Keratinocyte (primary cell): ENCODE data around the gene RNF166. TPM values are rescaled to one million over a fixed set of nuclear protein-coding genes. Genes with fewer than 3 reads are reported as not detected.

Source experiments
- DNase-seq: peaks from one replicate; pipeline ENCODE4 v3.0.0-alpha.2; 2011; ENCODE audit warnings: low read depth, missing footprints, low spot score
- FAIRE-seq: peaks from 2 replicates; lab custom pipeline; 2011; peaks lifted over from hg19 to GRCh38; lab: Jason Lieb, UNC
- H2AFZ ChIP-seq: 2 replicates; pipeline ENCODE4 v1.6.0; 2012; ENCODE audit warnings: low read length, control low read depth, inconsistent platforms; ENCODE audit not compliant: control insufficient read depth
- H3K27ac ChIP-seq: 2 replicates; pipeline ENCODE4 v1.5.1; 2011; ENCODE audit warnings: low read length; ENCODE audit not compliant: control insufficient read depth, insufficient read depth
- H3K27me3 ChIP-seq: 3 replicates; pipeline ENCODE4 v1.6.0; 2011; ENCODE audit warnings: low read length; ENCODE audit not compliant: control insufficient read depth, insufficient read depth; ENCODE audit errors: extremely low read depth
- H3K36me3 ChIP-seq, 2 experiments: 2 replicates in 1 of 2; 3 replicates in 1 of 2; pipeline ENCODE4 v1.5.1; 2011; ENCODE audit warnings: low read length in 2 of 2, mild to moderate bottlenecking in 1 of 2; ENCODE audit not compliant: control insufficient read depth in 2 of 2, insufficient read depth in 2 of 2; ENCODE audit errors: extremely low read depth in 1 of 2
- H3K4me1 ChIP-seq: 3 replicates; pipeline ENCODE4 v1.5.1; 2011; ENCODE audit warnings: low read length; ENCODE audit not compliant: control insufficient read depth, insufficient read depth; ENCODE audit errors: extremely low read depth
- H3K4me2 ChIP-seq: 3 replicates; pipeline ENCODE4 v1.6.0; 2011; ENCODE audit warnings: low read depth, low read length; ENCODE audit not compliant: control insufficient read depth, insufficient read depth; ENCODE audit errors: extremely low read depth
- H3K4me3 ChIP-seq, 3 experiments: fragments of 200-600 bp in 1 of 3; sonication (generic) in 1 of 3; 2 replicates in 2 of 3; 3 replicates in 1 of 3; pipeline ENCODE4 v1.5.1; 2011 to 2016; ENCODE audit warnings: low read length in 3 of 3, mild to moderate bottlenecking in 3 of 3, control low read depth in 2 of 3, inconsistent platforms in 1 of 3, low read depth in 1 of 3, mixed read lengths in 1 of 3, mixed run types in 1 of 3, moderate library complexity in 1 of 3; ENCODE audit not compliant: control insufficient read depth in 2 of 3, insufficient read depth in 2 of 3; ENCODE audit errors: extremely low read depth in 1 of 3
- H3K79me2 ChIP-seq: 2 replicates; pipeline ENCODE4 v1.6.0; 2012; ENCODE audit warnings: low read length; ENCODE audit not compliant: control insufficient read depth, insufficient read depth
- H3K9ac ChIP-seq: 3 replicates; pipeline ENCODE4 v1.6.0; 2011; ENCODE audit warnings: low read length; ENCODE audit not compliant: control insufficient read depth, insufficient read depth; ENCODE audit errors: extremely low read depth
- H3K9me1 ChIP-seq: 3 replicates; pipeline ENCODE4 v1.6.0; 2011; ENCODE audit warnings: low read length; ENCODE audit not compliant: control insufficient read depth, insufficient read depth; ENCODE audit errors: extremely low read depth
- H3K9me3 ChIP-seq: 2 replicates; pipeline ENCODE4 v1.5.1; 2012; ENCODE audit warnings: low read depth, low read length; ENCODE audit not compliant: control insufficient read depth
- H4K20me1 ChIP-seq: 3 replicates; pipeline ENCODE4 v1.6.0; 2011; ENCODE audit warnings: low read length; ENCODE audit not compliant: control insufficient read depth, insufficient read depth; ENCODE audit errors: extremely low read depth
- EZH2 ChIP-seq: IDR thresholded peaks from one replicate; pipeline ENCODE4 v1.6.1; 2012; ENCODE audit warnings: inconsistent platforms, mild to moderate bottlenecking, low read length, moderate library complexity
- dilution Hi-C: fragments of 300-500 bp; cut with MboI; formaldehyde crosslinking; loops from one replicate; pipeline ENCODE4 v1.7.0; 2020; ENCODE audit warnings: low sequenced_read_pairs; ENCODE audit not compliant: extremely low pct_ligation_motif_present
- polyA plus RNA-seq, 5 experiments: library from polyadenylated mRNA; depleted of rRNA in 3 of 5; stranded (reverse) in 3 of 5; stranded (forward) in 1 of 5; unstranded in 1 of 5; fragments of >200 nt; gene quantifications; 1 replicate in 1 of 5; 2 replicates in 3 of 5; 3 replicates in 1 of 5; pipeline versions ENCODE4 v1.2.1 to v1.2.3, GENCODE V29; 2011 to 2012; ENCODE audit warnings: missing spikeins in 2 of 5, low read depth in 1 of 5, low replicate concordance in 1 of 5
- TF ChIP-seq, protein P1 (sequence below), 3 experiments: IDR thresholded peaks in 1 of 3; conservative IDR thresholded peaks in 1 of 3; optimal IDR thresholded peaks in 1 of 3; 2 replicates in 2 of 3; 3 replicates in 1 of 3; pipeline versions ENCODE3 to v1.5.1; 2011; ENCODE audit warnings: low read length in 3 of 3, mild to moderate bottlenecking in 3 of 3, moderate library complexity in 2 of 3, control low read depth in 1 of 3, inconsistent platforms in 1 of 3; ENCODE audit not compliant: insufficient read depth in 2 of 3; ENCODE audit errors: extremely low read depth in 1 of 3

The RNF166 gene
- polyA plus RNA-seq, 1 donor (not counting 4 experiments of a cell fraction or from before 2014, with no cell fraction given) = 3.4 TPM

DNA sequence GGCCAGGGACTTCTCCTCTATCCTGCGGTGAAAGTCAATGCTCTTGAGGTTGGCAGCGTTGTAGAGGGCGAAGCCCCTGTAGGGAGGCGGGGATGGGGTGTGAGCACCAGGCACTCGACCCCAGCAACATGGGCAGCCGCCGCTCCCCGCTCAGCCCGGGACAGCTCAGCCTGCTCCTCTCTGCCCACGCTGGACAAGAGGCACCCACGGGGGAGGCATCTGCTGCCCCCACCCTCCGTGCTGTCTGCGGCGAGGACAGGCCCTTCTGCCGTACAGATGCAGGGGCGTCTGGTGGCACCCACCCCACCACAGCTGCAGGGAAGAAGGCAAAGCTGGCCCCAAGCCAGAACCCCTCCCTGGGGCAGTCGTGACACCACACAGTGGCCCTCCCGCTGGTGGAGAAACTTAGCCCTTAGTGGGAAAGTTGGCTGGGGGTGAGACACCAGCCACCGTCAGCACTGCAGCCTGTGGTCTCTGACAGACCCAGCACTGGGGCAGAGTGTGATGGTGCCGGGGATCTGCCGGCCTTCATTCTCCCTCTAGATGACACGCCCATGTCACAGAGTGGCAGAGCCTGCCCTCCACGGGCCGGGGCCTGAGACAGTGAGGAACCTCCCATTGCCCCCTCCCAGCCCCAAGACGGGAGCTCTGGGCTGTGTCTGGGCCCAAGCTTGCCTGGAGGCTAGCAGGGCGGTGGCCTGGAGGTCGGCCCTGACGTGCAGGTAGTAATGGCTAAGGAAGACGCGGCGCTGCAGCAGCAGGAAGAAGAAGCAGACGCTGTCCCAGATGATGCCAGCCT lies 19.6 kb upstream of the RNF166 start:
- FAIRE-seq = no peak
- H2AFZ ChIP-seq = no peak overlapping the region
- dilution Hi-C loops = no loop called here

DNA sequence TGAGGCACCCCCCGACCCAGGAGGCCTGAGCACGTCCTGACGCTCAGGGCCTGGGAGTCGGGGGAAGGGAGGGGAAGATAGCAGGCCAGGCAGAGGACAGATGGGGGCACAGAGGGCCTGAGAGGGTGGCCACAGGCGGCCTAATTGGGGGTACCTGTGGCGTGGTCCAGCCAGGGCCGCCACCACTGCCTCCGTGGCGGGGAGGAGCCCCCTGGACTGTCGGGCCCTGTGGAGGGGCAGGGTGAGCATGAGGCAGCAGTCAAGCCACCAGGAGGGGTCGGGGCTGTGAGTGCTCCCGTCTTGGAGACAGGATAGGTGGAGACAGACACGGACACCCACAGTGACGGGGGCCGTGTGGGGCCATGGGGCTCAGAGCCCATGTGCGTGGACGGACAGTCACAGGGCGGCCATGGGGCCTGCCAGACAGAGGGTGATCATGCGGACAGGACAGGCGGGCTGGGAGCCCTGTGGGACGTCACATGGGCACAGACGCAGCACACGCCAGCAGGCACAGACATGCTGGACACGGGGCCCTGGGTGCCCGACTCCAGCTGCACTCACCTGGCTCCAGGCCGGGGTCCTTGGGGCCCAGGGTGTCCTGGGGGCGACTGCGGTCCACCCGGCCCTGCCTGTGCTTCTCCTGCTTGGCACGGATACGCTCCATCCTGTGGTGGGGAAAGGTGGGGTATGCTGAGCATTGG lies 18.8 kb upstream of the RNF166 start:
- Histone ChIP-seq H3K4me2 (no peak overlapping the region), H3K4me3 (no peak overlapping the region), H4K20me1 (no peaks in the 10 kb centered on the region), H2AFZ (no peak overlapping the region), H3K4me1 (no peaks in the 10 kb centered on the region), H3K27me3 (no peaks in the 10 kb centered on the region), H3K9me1 (no peaks in the 10 kb centered on the region), H3K79me2 (no peaks in the 10 kb centered on the region), H3K27ac (no peak overlapping the region), H3K9me3 (no peaks in the 10 kb centered on the region), H3K9ac (no peak overlapping the region), H3K36me3 (peaks cover 32 to 55% of the 10 kb centered on the region in 2 experiments)
- TF ChIP-seq, protein P1, sequence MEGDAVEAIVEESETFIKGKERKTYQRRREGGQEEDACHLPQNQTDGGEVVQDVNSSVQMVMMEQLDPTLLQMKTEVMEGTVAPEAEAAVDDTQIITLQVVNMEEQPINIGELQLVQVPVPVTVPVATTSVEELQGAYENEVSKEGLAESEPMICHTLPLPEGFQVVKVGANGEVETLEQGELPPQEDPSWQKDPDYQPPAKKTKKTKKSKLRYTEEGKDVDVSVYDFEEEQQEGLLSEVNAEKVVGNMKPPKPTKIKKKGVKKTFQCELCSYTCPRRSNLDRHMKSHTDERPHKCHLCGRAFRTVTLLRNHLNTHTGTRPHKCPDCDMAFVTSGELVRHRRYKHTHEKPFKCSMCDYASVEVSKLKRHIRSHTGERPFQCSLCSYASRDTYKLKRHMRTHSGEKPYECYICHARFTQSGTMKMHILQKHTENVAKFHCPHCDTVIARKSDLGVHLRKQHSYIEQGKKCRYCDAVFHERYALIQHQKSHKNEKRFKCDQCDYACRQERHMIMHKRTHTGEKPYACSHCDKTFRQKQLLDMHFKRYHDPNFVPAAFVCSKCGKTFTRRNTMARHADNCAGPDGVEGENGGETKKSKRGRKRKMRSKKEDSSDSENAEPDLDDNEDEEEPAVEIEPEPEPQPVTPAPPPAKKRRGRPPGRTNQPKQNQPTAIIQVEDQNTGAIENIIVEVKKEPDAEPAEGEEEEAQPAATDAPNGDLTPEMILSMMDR (optimal IDR thresholded peaks at IDR 0.05 in 1 of 3, IDR thresholded peaks at IDR 0.05 in 1 of 3, conservative IDR thresholded peaks at IDR 0.05 in 1 of 3; ENCODE audit: extremely low read depth in 1 of 3, insufficient read depth in 2 of 3, low read length in 3 of 3) = no peak
- TF ChIP-seq EZH2 = no peak
- dilution Hi-C loops = no loop called here
- DNase-seq (no peak), FAIRE-seq (no peak)

More for the DNA sequence above, 19.6 kb upstream of the RNF166 start:
- Histone ChIP-seq H3K4me3 (no peak overlapping the region), H3K4me2 (no peak overlapping the region), H3K4me1 (no peaks in the 10 kb centered on the region), H3K27me3 (no peaks in the 10 kb centered on the region), H3K27ac (no peak overlapping the region), H3K9ac (no peak overlapping the region), H3K36me3 (peaks cover 31 to 56% of the 10 kb centered on the region in 2 experiments), H4K20me1 (no peaks in the 10 kb centered on the region), H3K9me1 (no peaks in the 10 kb centered on the region), H3K9me3 (no peaks in the 10 kb centered on the region), H3K79me2 (no peaks in the 10 kb centered on the region)
- no peak for DNase-seq
- TF ChIP-seq EZH2 = no peak
- TF ChIP-seq, protein P1 (optimal IDR thresholded peaks at IDR 0.05 in 1 of 3, IDR thresholded peaks at IDR 0.05 in 1 of 3, conservative IDR thresholded peaks at IDR 0.05 in 1 of 3; ENCODE audit: extremely low read depth in 1 of 3, insufficient read depth in 2 of 3, low read length in 3 of 3) = no peak
